ENCODE data around the gene RNU6-1.

DNA sequence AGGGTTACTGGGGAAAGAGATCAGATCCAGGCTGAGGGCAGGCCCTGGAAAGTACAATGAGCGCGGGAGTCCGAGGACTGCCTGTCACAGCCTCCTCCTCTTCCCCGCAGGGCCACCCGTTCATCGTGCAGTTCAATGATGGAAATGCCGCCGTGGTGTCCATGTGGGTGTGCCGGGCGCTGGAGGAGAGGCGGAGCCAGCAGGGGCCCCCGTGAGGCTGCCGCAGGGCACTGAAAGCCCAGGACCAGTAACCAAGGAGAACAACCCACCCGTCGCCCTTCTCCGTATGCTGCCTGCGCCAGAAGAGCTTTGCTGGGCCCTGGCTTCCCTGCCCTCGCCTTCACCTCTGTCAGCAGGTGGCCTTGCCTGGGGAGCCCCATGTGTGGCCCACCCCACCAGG lies 33.3 kb downstream of the RNU6-1 start:
- TF ChIP-seq POLR2AphosphoS5 (IDR thresholded peaks at IDR 0.05; ENCODE audit: low read depth, low read length) (no peak), POLR2A (IDR thresholded peaks at IDR 0.05; ENCODE audit: low read depth, low read length) (no peak), TAF1 (IDR thresholded peaks at IDR 0.05; ENCODE audit: borderline replicate concordance, low read depth, low read length) (no peak)

All from GM12892 (cell line).